MM.1S (cell line): ENCODE data around the gene APOC3.

Source experiments
- DNase-seq: peaks from one replicate; pipeline ENCODE4 v3.0.0-alpha.2; 2015
- H2AFZ ChIP-seq: fragments of 300-600 bp; sonication (generic); 2 replicates; pipeline ENCODE4 v1.6.0; 2016; ENCODE audit warnings: antibody characterized with exemption, low read length
- H3F3A ChIP-seq: fragments of 300-600 bp; sonication (generic); 2 replicates; pipeline ENCODE4 v1.6.1; 2016; ENCODE audit warnings: mild to moderate bottlenecking, antibody characterized with exemption, low read length, moderate library complexity, mixed read lengths; ENCODE audit not compliant: insufficient read depth
- H3K27ac ChIP-seq: fragments of 300-600 bp; sonication (generic); 2 replicates; pipeline ENCODE4 v1.5.1; 2016; ENCODE audit warnings: mild to moderate bottlenecking, low read length
- H3K27me3 ChIP-seq: fragments of 300-600 bp; sonication (generic); replicated peaks from 2 replicates; pipeline ENCODE4 v1.6.0; 2016; ENCODE audit warnings: low read length; ENCODE audit not compliant: insufficient read depth
- H3K36me3 ChIP-seq: fragments of 300-600 bp; sonication (generic); replicated peaks from 2 replicates; pipeline ENCODE4 v1.6.1; 2016; ENCODE audit warnings: mild to moderate bottlenecking, low read length, mixed read lengths; ENCODE audit not compliant: insufficient read depth
- H3K4me1 ChIP-seq: fragments of 300-600 bp; sonication (generic); 2 replicates; pipeline ENCODE4 v1.6.1; 2016; ENCODE audit warnings: low read length, mixed read lengths
- H3K4me2 ChIP-seq: fragments of 300-600 bp; sonication (generic); 2 replicates; pipeline ENCODE4 v1.6.0; 2016; ENCODE audit warnings: low read depth, low read length
- H3K4me3 ChIP-seq: fragments of 300-600 bp; sonication (generic); 2 replicates; pipeline ENCODE4 v1.5.1; 2016; ENCODE audit warnings: low read length, mixed read lengths
- H3K79me2 ChIP-seq: fragments of 300-600 bp; sonication (generic); 2 replicates; pipeline ENCODE4 v1.6.1; 2016; ENCODE audit warnings: mixed run types, low read length, mixed read lengths
- H3K9ac ChIP-seq: fragments of 300-600 bp; sonication (generic); 2 replicates; pipeline ENCODE4 v1.6.1; 2016; ENCODE audit warnings: low read length, mixed read lengths
- H3K9me2 ChIP-seq: fragments of 300-600 bp; sonication (generic); replicated peaks from 2 replicates; pipeline ENCODE4 v1.6.1; 2016; ENCODE audit warnings: mild to moderate bottlenecking, low read length, mixed read lengths; ENCODE audit not compliant: insufficient read depth
- H3K9me3 ChIP-seq: fragments of 300-600 bp; sonication (generic); replicated peaks from 2 replicates; pipeline ENCODE4 v1.6.1; 2016; ENCODE audit warnings: mild to moderate bottlenecking, low read length, mixed read lengths; ENCODE audit not compliant: insufficient read depth
- H4K20me1 ChIP-seq: fragments of 300-600 bp; sonication (generic); 2 replicates; pipeline ENCODE4 v1.6.1; 2016; ENCODE audit warnings: mild to moderate bottlenecking, low read length, moderate library complexity, mixed read lengths; ENCODE audit not compliant: insufficient read depth
- CTCF ChIP-seq: fragments of 300-600 bp; sonication (generic); IDR thresholded peaks from 2 replicates; pipeline ENCODE4 v1.5.1; 2016; ENCODE audit warnings: antibody characterized with exemption, low read length, mixed read lengths
- EZH2 ChIP-seq: fragments of 300-600 bp; sonication (generic); optimal IDR thresholded peaks from 2 replicates; pipeline ENCODE3; 2017; ENCODE audit warnings: low read depth, mild to moderate bottlenecking, antibody characterized with exemption, low read length, mixed read lengths
- EZH2phosphoT487 ChIP-seq: fragments of 300-600 bp; sonication (generic); IDR thresholded peaks from 2 replicates; pipeline ENCODE4 v1.6.1; 2018; ENCODE audit warnings: antibody characterized with exemption, low read length

Gene APOC3

GRCh38 chr11:116865696-116866095, 36.0 kb downstream of the APOC3 start:
- Histone ChIP-seq H3K9ac (no peak overlapping the region), H3F3A (no peaks in the 10 kb centered on the region), H3K9me2 (no peaks in the 10 kb centered on the region), H3K4me2 (no peak overlapping the region), H3K27ac (no peak overlapping the region), H2AFZ (no peak overlapping the region), H3K36me3 (0 out of 2 replicates have a peak, but pooled peaks cover 9% of the 10 kb centered on the region), H3K4me3 (no peak overlapping the region), H3K4me1 (no peaks in the 10 kb centered on the region), H4K20me1 (no peaks in the 10 kb centered on the region), H3K9me3 (no peaks in the 10 kb centered on the region), H3K27me3 (no peaks in the 10 kb centered on the region), H3K79me2 (no peaks in the 10 kb centered on the region)
- DNase-seq: no peak
- TF ChIP-seq CTCF: no peak
- no peak for TF ChIP-seq EZH2phosphoT487
- no peak for TF ChIP-seq EZH2

GRCh38 chr11:116866804-116867455, 37.2 kb downstream of the APOC3 start:
- no peak overlapping the region for H3K4me3 ChIP-seq
- H3K27me3 ChIP-seq: no peaks in the 10 kb centered on the region
- no peak for DNase-seq
- no peak overlapping the region for H3K27ac ChIP-seq
- no peaks in the 10 kb centered on the region for H3K9me2 ChIP-seq
- H3K9ac ChIP-seq: no peak overlapping the region
- no peaks in the 10 kb centered on the region for H3K79me2 ChIP-seq
- no peaks in the 10 kb centered on the region for H3K9me3 ChIP-seq
- no peak overlapping the region for H2AFZ ChIP-seq
- no peak overlapping the region for H3K4me2 ChIP-seq
- H3K4me1 ChIP-seq: no peaks in the 10 kb centered on the region
- no peak for TF ChIP-seq CTCF
- no peak for TF ChIP-seq EZH2
- no peak for TF ChIP-seq EZH2phosphoT487
- H3K36me3 ChIP-seq: 0 out of 2 replicates have a peak, but pooled peaks cover 9% of the 10 kb centered on the region
- H4K20me1 ChIP-seq: no peaks in the 10 kb centered on the region
- H3F3A ChIP-seq: no peaks in the 10 kb centered on the region

GRCh38 chr11:116867619-116868018, 37.9 kb downstream of the APOC3 start:
- H3F3A ChIP-seq: no peaks in the 10 kb centered on the region
- no peak overlapping the region for H3K9ac ChIP-seq
- H3K27me3 ChIP-seq: no peaks in the 10 kb centered on the region
- no peaks in the 10 kb centered on the region for H3K9me3 ChIP-seq
- H3K4me2 ChIP-seq: no peak overlapping the region
- H3K36me3 ChIP-seq: 0 out of 2 replicates have a peak, but pooled peaks cover 9% of the 10 kb centered on the region
- H3K4me1 ChIP-seq: no peaks in the 10 kb centered on the region
- no peak for TF ChIP-seq CTCF
- TF ChIP-seq EZH2: no peak
- no peak for TF ChIP-seq EZH2phosphoT487
- H3K27ac ChIP-seq: no peak overlapping the region
- no peak for DNase-seq
- no peak overlapping the region for H3K4me3 ChIP-seq
- H2AFZ ChIP-seq: no peak overlapping the region
- H3K79me2 ChIP-seq: no peaks in the 10 kb centered on the region
- no peaks in the 10 kb centered on the region for H3K9me2 ChIP-seq
- H4K20me1 ChIP-seq: no peaks in the 10 kb centered on the region
